ENCODE results near the gene KLHDC3. TPM values are rescaled to one million over a fixed set of nuclear protein-coding genes. Genes with fewer than 3 reads are reported as not detected.
A peak's percentile ranks its signal among the peaks of the same experiment; 100 is the strongest.
"Not testable (repeated sequence)": the region's sequence is repeated elsewhere in the genome, so short reads cannot be mapped to it uniquely, and the experiment has no call there.

KLHDC3 gene
- total RNA-seq, 1 experiment from 2014 or later = 30.6 TPM

- DNase-seq (ENCODE audit: extremely low read depth, low read depth) = peak; percentile 46
Observed at GRCh38 chr6:43021270-43022047, 7.4 kb downstream of the KLHDC3 start, which contains the start of gene RRP36. TSS of gene RRP36 (plus strand) at chr6:43021623. CDS start at chr6:43021655, 32 bp downstream.

GRCh38 chr6:43024436-43024835 is 10.4 kb downstream of the KLHDC3 start:
- DNase-seq (ENCODE audit: extremely low read depth, low read depth) = no peak

- DNase-seq (ENCODE audit: extremely low read depth, low read depth) = no peak
Observed at GRCh38 chr6:43026365-43026764, 12.3 kb downstream of the KLHDC3 start.

GRCh38 chr6:43029120-43029519 is 15.1 kb downstream of the KLHDC3 start:
- DNase-seq (ENCODE audit: extremely low read depth, low read depth) = no peak

- DNase-seq (ENCODE audit: extremely low read depth, low read depth) = no peak
Observed at GRCh38 chr6:43032326-43032725, 18.3 kb downstream of the KLHDC3 start.

GRCh38 chr6:43033496-43034189 is 19.6 kb downstream of the KLHDC3 start:
- DNase-seq (ENCODE audit: extremely low read depth, low read depth) = no peak

- no peak for DNase-seq (ENCODE audit: extremely low read depth, low read depth)
Observed at GRCh38 chr6:43034190-43034525, 20.1 kb downstream of the KLHDC3 start.

- no peak for DNase-seq (ENCODE audit: extremely low read depth, low read depth)
Observed at GRCh38 chr6:43035495-43036194, 21.6 kb downstream of the KLHDC3 start.

GRCh38 chr6:43036712-43037111 is 22.7 kb downstream of the KLHDC3 start:
- DNase-seq (ENCODE audit: extremely low read depth, low read depth) = no peak

GRCh38 chr6:43037197-43037596 is 23.1 kb downstream of the KLHDC3 start:
- DNase-seq (ENCODE audit: extremely low read depth, low read depth) = no peak

- DNase-seq (ENCODE audit: extremely low read depth, low read depth) = no peak
Observed at GRCh38 chr6:43037706-43038105, 23.7 kb downstream of the KLHDC3 start.

- DNase-seq (ENCODE audit: extremely low read depth, low read depth) = no peak
Observed at GRCh38 chr6:43038727-43039126, 24.7 kb downstream of the KLHDC3 start.

GRCh38 chr6:43040542-43041257 is 26.7 kb downstream of the KLHDC3 start:
- DNase-seq (ENCODE audit: extremely low read depth, low read depth) = no peak

- DNase-seq (ENCODE audit: extremely low read depth, low read depth) = not testable (repeated sequence)
Observed at GRCh38 chr6:43041475-43041874, 27.4 kb downstream of the KLHDC3 start.

- no peak for DNase-seq (ENCODE audit: extremely low read depth, low read depth)
Observed at GRCh38 chr6:43043310-43043709, 29.3 kb downstream of the KLHDC3 start.

- DNase-seq (ENCODE audit: extremely low read depth, low read depth) = no peak
Observed at GRCh38 chr6:43045371-43045930, 31.4 kb downstream of the KLHDC3 start.

- no peak for DNase-seq (ENCODE audit: extremely low read depth, low read depth)
Observed at GRCh38 chr6:43047998-43048397, 33.9 kb downstream of the KLHDC3 start.

GRCh38 chr6:43050981-43051380 is 36.9 kb downstream of the KLHDC3 start:
- DNase-seq (ENCODE audit: extremely low read depth, low read depth) = no peak

GRCh38 chr6:43052225-43052841 is 38.3 kb downstream of the KLHDC3 start:
- no peak for DNase-seq (ENCODE audit: extremely low read depth, low read depth)

Data from NCI-H460 (cell line).